Adrenal gland (tissue), 5 donors: ENCODE data around the gene ANO10.

Source experiments
- POLR2A ChIP-seq, 2 donors: fragments of 450-650 bp; IDR thresholded peaks; one replicate each; pipeline ENCODE4 v1.6.1; 2017; ENCODE audit warnings: antibody characterized with exemption in 2 of 2, mild to moderate bottlenecking in 2 of 2, moderate library complexity in 1 of 2
- TF ChIP-seq, protein P1 (sequence below), 6 experiments: fragments of 450-650 bp in 4 of 6; fragments of 200-600 bp in 2 of 6; sonication (generic) in 1 of 6; IDR thresholded peaks; 1 replicate in 5 of 6; 2 replicates in 1 of 6; pipeline versions ENCODE4 v1.5.1 to v1.8.0; 2016 to 2021; ENCODE audit warnings: antibody characterized with exemption in 6 of 6, mild to moderate bottlenecking in 2 of 6, moderate library complexity in 1 of 6
- donor health status: DM: no; HTN: no; CAD: no.

DNA sequence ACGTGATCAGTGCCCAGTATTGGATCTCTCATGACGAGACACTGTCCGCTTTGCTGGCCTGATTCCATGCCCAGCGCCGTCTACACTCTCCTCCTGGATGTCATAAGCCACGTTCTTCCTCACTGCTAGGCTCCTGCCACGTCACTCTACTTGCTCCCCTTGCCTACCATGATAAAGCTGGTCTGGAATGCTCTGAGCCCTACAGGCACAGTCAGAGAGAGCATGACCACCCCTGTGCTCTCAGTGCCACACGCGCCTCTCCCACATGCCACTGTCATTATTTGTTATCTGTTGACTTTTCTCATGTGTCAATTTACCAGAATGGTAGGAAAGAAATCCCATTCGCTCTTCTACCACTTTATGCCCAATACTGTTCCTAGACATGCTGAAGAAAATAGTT lies 148.6 kb downstream of the ANO10 start:
- TF ChIP-seq, protein P1, sequence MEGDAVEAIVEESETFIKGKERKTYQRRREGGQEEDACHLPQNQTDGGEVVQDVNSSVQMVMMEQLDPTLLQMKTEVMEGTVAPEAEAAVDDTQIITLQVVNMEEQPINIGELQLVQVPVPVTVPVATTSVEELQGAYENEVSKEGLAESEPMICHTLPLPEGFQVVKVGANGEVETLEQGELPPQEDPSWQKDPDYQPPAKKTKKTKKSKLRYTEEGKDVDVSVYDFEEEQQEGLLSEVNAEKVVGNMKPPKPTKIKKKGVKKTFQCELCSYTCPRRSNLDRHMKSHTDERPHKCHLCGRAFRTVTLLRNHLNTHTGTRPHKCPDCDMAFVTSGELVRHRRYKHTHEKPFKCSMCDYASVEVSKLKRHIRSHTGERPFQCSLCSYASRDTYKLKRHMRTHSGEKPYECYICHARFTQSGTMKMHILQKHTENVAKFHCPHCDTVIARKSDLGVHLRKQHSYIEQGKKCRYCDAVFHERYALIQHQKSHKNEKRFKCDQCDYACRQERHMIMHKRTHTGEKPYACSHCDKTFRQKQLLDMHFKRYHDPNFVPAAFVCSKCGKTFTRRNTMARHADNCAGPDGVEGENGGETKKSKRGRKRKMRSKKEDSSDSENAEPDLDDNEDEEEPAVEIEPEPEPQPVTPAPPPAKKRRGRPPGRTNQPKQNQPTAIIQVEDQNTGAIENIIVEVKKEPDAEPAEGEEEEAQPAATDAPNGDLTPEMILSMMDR (IDR thresholded peaks at IDR 0.05) = no peak
- TF ChIP-seq POLR2A (IDR thresholded peaks at IDR 0.05) = no peak
